Measurements from ENCODE around the gene MICALL1. TPM values are rescaled to one million over a fixed set of nuclear protein-coding genes. Genes with fewer than 3 reads are reported as not detected.

MICALL1 gene
- total and polyA plus RNA-seq, 2 of the 4 experiments (the other 2 are of a cell fraction): 12.4 to 22.3 TPM

DNA sequence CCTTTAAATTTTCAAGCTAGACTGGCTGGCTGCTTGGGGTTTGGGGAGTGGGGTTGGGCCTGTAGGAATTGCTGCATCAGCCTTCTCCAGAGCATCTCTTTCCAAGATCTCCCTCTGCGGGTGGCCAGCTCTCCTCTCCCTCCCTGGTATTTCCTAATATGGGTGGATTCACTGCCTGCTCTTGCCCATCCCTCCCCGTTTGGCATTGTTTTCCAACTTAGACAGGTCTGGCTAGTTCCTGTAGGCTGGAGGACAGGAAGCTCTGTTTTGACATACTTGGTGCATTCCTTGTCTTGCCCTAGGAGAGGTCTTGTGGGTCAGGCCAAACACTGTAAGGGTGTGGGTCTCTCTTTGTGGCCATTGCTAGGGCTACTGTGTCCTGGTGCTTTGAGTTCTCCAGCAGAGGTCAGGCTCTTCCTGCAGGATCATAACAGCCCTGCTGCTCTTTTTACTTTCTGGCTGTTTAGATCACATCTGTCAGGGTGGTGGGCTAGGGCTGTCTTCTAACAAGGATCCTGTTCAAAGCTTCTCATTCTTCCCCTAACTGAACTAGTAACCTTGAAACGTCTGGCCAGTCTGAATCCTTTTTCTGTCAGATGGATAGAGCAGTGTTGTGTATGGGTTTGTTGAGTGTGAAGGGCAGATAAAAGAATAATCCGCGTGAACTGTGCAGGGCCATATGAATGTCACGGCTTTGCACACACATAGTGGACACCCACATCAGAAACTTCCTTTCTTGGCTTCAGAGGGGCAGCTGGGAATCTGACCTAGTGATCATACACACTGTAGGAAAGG lies 18.3 kb upstream of the MICALL1 start:
- peaks cover 30% of the 10 kb centered on the region for H3K36me3 ChIP-seq (ENCODE audit: control insufficient read depth, insufficient read depth, low read length)
- CTCF ChIA-PET: interaction anchor here (0.5 to 1.3 kb wide), 7 partner anchors 9 to 112 kb away, joined by 3 to 4 read pairs (median 3); no protein-coding TSS in a partner anchor
- ATAC-seq (ENCODE audit: low read depth): peak; percentile 87

More for the DNA sequence above, 18.3 kb upstream of the MICALL1 start:
- Histone ChIP-seq H3K9ac (ENCODE audit: low read depth, low read length) (peak overlapping the region; percentile 8; the same call in 1 of the 2 replicates), H2BK20ac (ENCODE audit: low read depth, low read length) (peak overlapping the region; percentile 43; the same call in 1 of the 2 replicates), H3K4ac (ENCODE audit: low read depth, low read length) (peak overlapping the region; percentile 73), H4K20me1 (ENCODE audit: insufficient read depth, low read length) (peaks cover 17% of the 10 kb centered on the region), H2BK15ac (ENCODE audit: low read depth, low read length) (0 out of 3 replicates have a peak overlapping the region, but pooled peaks have one; percentile 16), H3K9me1 (ENCODE audit: insufficient read depth, low read length) (no peaks in the 10 kb centered on the region), H3K4me2 (ENCODE audit: low read depth, low read length) (peak overlapping the region; percentile 45; the same call in 1 of the 2 replicates), H2BK5ac (ENCODE audit: low read depth, low read length, poor library complexity, severe bottlenecking) (peak overlapping the region; percentile 55), H3K18ac (ENCODE audit: low read depth, low read length) (peak overlapping the region; percentile 47; the same call in 1 of the 2 replicates), H2BK120ac (ENCODE audit: low read depth, low read length) (peak overlapping the region; percentile 31; the same call in 1 of the 2 replicates), H4K8ac (ENCODE audit: low read depth in 2 of 2, low read length in 2 of 2) (peak overlapping the region; percentile 7 to 72), H2AK5ac (ENCODE audit: low read depth, low read length) (peak overlapping the region; percentile 91), H3K27me3 (ENCODE audit: control insufficient read depth, insufficient read depth, low read length) (no peaks in the 10 kb centered on the region), H3K14ac (replicated peaks; ENCODE audit: low read depth, low read length) (peak overlapping the region; percentile 57), H3K56ac (ENCODE audit: extremely low read depth, insufficient read depth, low read length) (peak overlapping the region; percentile 42), H3K23ac (ENCODE audit: low read depth, low read length) (0 out of 2 replicates have a peak overlapping the region, but pooled peaks have one; percentile 2), H3K4me1 (ENCODE audit: control insufficient read depth, insufficient read depth, low read length) (peaks cover 4% of the 10 kb centered on the region), H3K4me3 (ENCODE audit: insufficient read depth, low read depth, low read length) (no peak overlapping the region), H2AK9ac (replicated peaks; ENCODE audit: low read depth, low read length, poor library complexity) (peak overlapping the region; percentile 67), H3K27ac (ENCODE audit: insufficient read depth, low read length) (peak overlapping the region; percentile 73), H3K9me3 (ENCODE audit: control insufficient read depth, insufficient read depth, low read length) (no peaks in the 10 kb centered on the region), H4K91ac (ENCODE audit: insufficient read depth, low read depth, low read length) (peak overlapping the region; percentile 67), H2AFZ (replicated peaks; ENCODE audit: low read length, poor library complexity) (peak overlapping the region; percentile 63), H4K5ac (ENCODE audit: low read depth, low read length) (peak overlapping the region; percentile 51; the same call in 1 of the 2 replicates), H3K79me1 (ENCODE audit: low read depth in 1 of 2, low read length in 2 of 2) (peaks cover 11 to 48% of the 10 kb centered on the region in 2 experiments)
- WGBS, 2 experiments (ENCODE audit: extremely low coverage in 2 of 2, insufficient read length in 1 of 2): 0% methylated on average over 1 of the region's 6 CpGs; no CpG with 5 or more reads in 1 of the 2 experiments
- POLR2A ChIA-PET (ENCODE audit: unreplicated experiment): no interaction called here
- intact Hi-C loops (cut with micrococcal nuclease) (loop anchor here (1.0 kb wide), 2 partner anchors 47 to 78 kb away; no protein-coding TSS in a partner anchor), in situ Hi-C loops (cut with MboI; ENCODE audit: low sequenced_read_pairs) (no loop called here), dilution Hi-C loops (cut with HindIII; ENCODE audit: low sequenced_read_pairs, unreplicated experiment) (no loop called here)
- BruUV-seq (replicated peaks): no TSS peak
- TF ChIP-seq CEBPB (IDR thresholded peaks at IDR 0.05; ENCODE audit: low read depth, low read length) (peak; percentile 51; the same call in 1 of the 2 replicates), MAFK (IDR thresholded peaks at IDR 0.05; ENCODE audit: low read depth, low read length) (peak; percentile 73), CHD1 (IDR thresholded peaks at IDR 0.05; ENCODE audit: low read depth, low read length) (no peak), MXI1 (IDR thresholded peaks at IDR 0.05; ENCODE audit: borderline replicate concordance, low read depth, low read length) (no peak), RAD21 (IDR thresholded peaks at IDR 0.05; ENCODE audit: low read length) (peak; percentile 75), SMC3 (IDR thresholded peaks at IDR 0.05; ENCODE audit: low read depth, low read length) (peak; percentile 49; the same call in 1 of the 2 replicates)
- TF ChIP-seq, protein P1, sequence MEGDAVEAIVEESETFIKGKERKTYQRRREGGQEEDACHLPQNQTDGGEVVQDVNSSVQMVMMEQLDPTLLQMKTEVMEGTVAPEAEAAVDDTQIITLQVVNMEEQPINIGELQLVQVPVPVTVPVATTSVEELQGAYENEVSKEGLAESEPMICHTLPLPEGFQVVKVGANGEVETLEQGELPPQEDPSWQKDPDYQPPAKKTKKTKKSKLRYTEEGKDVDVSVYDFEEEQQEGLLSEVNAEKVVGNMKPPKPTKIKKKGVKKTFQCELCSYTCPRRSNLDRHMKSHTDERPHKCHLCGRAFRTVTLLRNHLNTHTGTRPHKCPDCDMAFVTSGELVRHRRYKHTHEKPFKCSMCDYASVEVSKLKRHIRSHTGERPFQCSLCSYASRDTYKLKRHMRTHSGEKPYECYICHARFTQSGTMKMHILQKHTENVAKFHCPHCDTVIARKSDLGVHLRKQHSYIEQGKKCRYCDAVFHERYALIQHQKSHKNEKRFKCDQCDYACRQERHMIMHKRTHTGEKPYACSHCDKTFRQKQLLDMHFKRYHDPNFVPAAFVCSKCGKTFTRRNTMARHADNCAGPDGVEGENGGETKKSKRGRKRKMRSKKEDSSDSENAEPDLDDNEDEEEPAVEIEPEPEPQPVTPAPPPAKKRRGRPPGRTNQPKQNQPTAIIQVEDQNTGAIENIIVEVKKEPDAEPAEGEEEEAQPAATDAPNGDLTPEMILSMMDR (conservative IDR thresholded peaks at IDR 0.05; ENCODE audit: low read depth, low read length): peak; percentile 69
- TF ChIP-seq, protein P2, sequence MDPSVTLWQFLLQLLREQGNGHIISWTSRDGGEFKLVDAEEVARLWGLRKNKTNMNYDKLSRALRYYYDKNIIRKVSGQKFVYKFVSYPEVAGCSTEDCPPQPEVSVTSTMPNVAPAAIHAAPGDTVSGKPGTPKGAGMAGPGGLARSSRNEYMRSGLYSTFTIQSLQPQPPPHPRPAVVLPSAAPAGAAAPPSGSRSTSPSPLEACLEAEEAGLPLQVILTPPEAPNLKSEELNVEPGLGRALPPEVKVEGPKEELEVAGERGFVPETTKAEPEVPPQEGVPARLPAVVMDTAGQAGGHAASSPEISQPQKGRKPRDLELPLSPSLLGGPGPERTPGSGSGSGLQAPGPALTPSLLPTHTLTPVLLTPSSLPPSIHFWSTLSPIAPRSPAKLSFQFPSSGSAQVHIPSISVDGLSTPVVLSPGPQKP (IDR thresholded peaks at IDR 0.05; ENCODE audit: borderline replicate concordance, low read depth, low read length): no peak
- peak; percentile 65 for DNase-seq
